Globus pallidus (tissue), 1 donor: ENCODE measurements around the gene SIGLEC15.
"Not testable (repeated sequence)": the region's sequence is repeated elsewhere in the genome, so short reads cannot be mapped to it uniquely, and the experiment has no call there.

Experiments
- DNase-seq: peaks from one replicate; pipeline ENCODE4 v3.0.0-alpha.2; 2015; ENCODE audit warnings: low spot score

The SIGLEC15 gene

GRCh38 chr18:45825258-45826044 lies at the start of gene SIGLEC15:
SIGLEC15 (plus strand) TSS chr18:45825675; CDS start chr18:45825729, 54 bp downstream.
- no peak for DNase-seq

DNA sequence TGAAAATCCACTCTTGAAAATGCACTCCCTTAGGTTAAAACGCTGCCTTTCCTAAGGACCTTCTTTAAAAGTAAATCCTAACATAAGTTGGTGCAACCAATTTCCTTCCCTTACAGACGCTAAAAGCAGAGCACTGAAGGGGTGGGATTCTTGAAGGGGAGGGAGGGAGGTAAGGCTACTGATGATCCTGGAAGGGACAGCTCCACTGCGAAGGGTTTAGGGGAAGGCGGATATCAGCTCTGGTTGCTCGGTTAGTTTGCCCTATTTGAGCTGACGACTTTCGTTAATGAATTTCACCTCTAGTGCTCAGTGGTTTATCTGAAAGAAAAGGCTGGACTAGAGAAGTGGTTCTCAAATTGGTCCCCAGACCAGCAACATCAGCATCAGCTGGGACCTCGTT lies 49.7 kb upstream of the SIGLEC15 start:
- DNase-seq: no peak

- DNase-seq: no peak
Observed at GRCh38 chr18:45777393-45777792, 48.1 kb upstream of the SIGLEC15 start.

DNA sequence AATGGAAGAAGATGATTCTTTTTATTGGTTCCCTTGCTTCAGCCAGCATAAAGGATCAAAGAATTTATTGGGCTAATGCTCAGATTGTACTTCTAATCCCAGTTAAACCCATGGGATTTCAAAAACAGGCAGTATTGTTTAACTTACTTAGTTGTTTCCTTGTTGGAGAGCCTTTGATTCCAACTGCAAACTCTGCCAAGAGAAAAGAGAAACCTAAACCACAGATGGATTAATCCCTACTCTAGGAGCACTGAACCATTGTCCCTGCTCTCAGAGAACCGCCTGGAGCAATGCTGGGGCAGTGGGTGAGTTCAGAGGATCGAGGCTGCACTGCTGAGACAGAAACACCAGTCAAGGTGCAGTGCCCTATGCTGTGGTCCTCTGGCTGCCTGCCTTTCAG lies 44.9 kb upstream of the SIGLEC15 start:
- no peak for DNase-seq

GRCh38 chr18:45782662-45783061 lies 42.8 kb upstream of the SIGLEC15 start:
- no peak for DNase-seq

- DNase-seq: no peak
Observed at GRCh38 chr18:45783097-45784075, 42.1 kb upstream of the SIGLEC15 start.

DNA sequence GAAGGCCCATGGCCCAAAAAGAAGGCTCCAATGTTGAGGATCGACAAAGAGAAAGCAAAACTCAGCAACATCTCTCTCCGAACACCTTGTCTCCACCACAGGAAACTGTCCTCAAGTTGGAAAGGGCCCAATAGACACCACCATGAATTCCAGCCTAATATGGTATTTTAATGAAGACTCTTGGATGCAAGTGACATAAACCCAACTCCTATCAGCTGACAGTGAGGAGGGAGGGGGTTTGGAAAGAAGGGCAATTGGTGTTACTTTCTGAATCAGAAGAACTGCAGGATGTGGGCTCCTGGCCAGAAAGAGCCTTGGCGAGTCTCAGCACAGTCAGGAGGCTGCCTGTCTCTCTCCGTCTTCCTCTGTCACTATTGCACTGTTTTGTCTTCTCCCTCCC lies 40.3 kb upstream of the SIGLEC15 start:
- DNase-seq: no peak

DNA sequence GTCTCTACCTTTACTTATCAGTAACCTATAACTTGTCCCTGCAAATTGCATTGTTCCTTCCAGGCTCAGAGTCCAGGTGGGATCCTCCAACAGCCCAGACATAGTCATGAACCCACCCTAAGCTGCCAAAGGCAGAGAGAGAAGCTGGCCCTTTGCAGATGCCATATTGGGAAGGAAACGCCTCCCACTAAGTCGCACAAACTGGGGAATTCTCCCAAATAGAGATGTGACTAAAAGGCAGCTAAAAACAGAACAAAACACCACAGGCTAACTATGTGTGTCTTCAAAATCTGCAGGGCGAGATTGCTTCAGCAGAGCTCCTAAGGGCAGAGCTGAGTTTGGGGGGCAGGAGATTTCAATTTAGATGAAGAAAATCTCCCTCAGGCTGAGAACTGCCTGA lies 38.5 kb upstream of the SIGLEC15 start:
- no peak for DNase-seq

DNA sequence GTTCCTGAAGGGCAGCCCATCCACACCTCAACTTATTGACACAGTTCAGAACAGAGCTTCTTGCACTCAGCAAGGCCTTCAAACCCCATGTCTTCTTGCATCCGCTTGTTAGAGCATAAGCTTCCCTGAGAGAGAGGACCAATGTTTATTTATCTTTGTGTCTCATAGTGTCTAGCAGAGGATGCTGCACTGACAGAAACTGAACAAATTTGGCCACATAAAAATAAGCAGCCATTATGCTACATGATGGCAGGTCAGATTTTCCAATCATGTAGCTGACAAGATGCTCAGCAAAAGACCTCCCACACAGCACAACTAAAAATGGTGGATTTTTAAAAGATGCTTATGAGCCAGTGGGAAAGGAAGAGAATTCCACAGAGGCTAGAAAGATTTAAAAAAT lies 38.1 kb upstream of the SIGLEC15 start:
- DNase-seq: no peak

GRCh38 chr18:45788861-45789260 lies 36.6 kb upstream of the SIGLEC15 start:
- no peak for DNase-seq

GRCh38 chr18:45792506-45793263 lies 32.8 kb upstream of the SIGLEC15 start:
- DNase-seq: no peak

DNA sequence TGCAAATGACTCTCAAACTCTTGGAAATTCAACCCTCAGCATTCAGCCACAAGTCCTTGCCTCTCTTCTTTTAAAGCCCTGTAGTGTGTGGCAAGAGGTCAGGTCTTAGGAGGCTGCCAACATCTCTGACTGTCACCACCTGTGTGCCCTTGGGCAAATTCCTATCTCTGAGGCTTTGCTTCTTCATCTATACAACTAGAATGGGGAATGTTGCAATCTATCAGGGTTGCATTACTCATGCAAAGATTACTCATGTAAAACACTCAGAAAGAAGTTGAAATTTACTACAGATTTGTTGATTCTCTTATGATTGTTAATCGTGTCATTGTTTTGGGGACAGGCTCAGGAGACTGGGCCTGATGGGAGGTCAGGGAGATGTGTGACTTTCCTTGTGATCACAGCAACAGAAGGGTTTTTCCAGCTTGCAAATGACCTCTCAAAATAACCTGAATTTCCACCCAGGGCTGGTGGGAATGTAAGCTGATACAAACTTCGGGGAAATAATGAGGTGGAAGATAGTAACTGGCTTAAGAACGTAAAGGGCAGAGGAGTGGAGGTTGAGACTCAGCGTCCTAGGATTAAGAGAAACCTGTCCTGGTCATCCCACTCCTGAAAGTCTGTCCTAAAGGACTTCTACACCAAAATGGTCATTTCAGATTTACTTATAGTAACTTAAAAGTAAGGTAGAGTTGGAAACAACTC lies 32.1 kb upstream of the SIGLEC15 start:
- DNase-seq: no peak

DNA sequence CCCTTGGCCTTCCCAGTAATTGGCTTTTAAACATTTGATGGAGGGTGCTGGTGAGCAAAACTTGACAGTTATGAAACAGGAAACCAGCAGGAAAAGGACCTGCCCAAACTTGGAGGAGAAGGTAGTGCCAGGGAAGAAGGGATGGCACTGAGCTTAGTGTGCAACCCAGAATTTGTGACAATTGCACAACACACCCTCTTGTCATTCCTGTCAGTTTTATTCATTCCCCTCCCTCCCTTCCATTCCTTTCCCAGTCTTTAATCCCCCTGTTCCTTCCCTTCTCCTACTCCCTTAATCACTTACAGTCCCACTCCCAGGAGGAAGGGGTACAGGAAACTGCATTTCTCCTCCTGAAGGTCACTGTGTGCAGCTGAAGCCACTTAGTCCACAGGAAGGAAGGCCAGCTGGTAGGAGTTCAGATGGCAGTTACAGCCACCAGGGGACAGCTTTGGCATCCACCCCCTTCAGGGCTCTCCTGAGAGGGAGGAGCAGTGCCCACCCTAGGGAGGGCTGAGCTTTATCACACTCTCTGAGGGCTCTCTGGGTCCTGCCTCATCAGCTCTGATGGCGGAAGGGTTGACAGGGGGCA lies 24.0 kb upstream of the SIGLEC15 start:
- no peak for DNase-seq

- no peak for DNase-seq
Observed at GRCh38 chr18:45802814-45803492, 22.5 kb upstream of the SIGLEC15 start.

- DNase-seq: no peak
Observed at GRCh38 chr18:45805551-45805950, 19.9 kb upstream of the SIGLEC15 start.

DNA sequence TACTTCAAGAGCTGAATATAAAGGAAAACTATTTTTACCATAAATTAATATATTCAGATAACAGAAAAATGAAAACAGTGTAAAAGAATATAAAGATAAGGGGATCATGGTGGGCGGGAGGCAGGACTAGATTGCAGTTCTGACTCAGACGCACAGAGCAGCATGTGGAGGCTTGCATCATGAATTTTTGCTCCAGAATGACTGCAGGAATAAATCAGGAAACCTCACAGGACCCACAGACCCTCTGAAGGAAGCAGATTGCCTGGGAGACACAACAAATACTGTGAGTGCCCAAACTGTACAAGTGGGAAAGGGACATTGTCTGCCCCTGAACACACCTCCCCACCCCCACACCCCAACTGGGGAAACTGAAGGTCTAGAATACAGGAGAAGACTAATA lies 19.2 kb upstream of the SIGLEC15 start:
- DNase-seq: no peak

DNA sequence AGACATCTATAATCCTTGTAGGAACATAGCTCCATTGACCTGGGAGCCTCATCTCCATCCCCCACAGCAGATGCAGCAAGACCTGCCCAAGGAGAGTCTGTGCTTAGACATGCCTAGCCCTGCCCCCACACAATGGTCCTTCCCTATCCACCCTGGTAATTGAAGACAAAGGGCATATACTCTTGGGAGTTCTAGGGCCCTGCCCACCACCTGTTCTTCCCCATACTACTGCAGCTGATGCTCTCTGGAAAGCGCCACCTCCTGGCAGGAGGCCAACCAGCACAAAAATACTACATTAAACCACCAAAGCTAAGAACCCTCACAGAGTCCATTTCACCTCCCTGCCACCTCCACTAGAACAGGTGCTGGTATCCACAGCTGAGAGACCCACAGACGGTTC lies 18.3 kb upstream of the SIGLEC15 start:
- not testable (repeated sequence) for DNase-seq

- DNase-seq: not testable (repeated sequence)
Observed at GRCh38 chr18:45814733-45815132, 10.7 kb upstream of the SIGLEC15 start.

GRCh38 chr18:45817543-45817942 lies 7.9 kb upstream of the SIGLEC15 start:
- DNase-seq: no peak

DNA sequence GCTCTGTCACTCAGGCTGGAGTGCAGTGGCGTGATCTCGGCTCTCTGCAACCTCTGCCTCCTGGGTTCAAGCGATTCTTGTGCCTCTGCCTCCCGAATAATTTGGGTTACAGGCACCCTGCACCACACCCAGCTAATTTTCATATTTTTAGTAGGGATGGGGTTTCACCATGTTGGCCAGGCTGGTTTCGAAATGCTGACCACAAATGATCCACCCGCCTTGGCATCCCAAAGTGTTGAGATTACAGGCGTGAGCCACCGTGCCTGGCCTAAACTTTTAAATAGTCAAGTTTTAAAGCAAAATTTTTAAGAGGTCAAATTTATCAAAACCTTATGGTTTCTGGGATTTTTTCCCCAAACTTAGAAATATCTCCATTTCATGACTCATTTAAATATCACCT lies 6.7 kb upstream of the SIGLEC15 start:
- DNase-seq: not testable (repeated sequence)
